ENCODE data around the gene C2CD4C. TPM values are rescaled to one million over a fixed set of nuclear protein-coding genes. Genes with fewer than 3 reads are reported as not detected.

The C2CD4C gene
- total RNA-seq, 1 experiment from 2014 or later, result 14.6 TPM

- H2BK5ac ChIP-seq (ENCODE audit: insufficient read length, low read length), result no peak overlapping the region
- H3K4me3 Mint-ChIP-seq, result no peak overlapping the region
- no peak overlapping the region for H3K18ac ChIP-seq (ENCODE audit: insufficient read length, low read depth, low read length)
- no peak overlapping the region for H2AK5ac ChIP-seq (ENCODE audit: insufficient read length, low read length)
- no peak overlapping the region for H2AFZ ChIP-seq (ENCODE audit: low read length)
- no peak overlapping the region for H2BK15ac ChIP-seq (ENCODE audit: low read depth, low read length)
- no peak overlapping the region for H3K14ac ChIP-seq (ENCODE audit: insufficient read depth, low read length)
- no peak overlapping the region for H2BK12ac ChIP-seq (ENCODE audit: insufficient read length, low read depth, low read length)
- H3K27ac ChIP-seq (ENCODE audit: insufficient read length, low read depth, low read length), result no peak overlapping the region
- H3K23ac ChIP-seq (ENCODE audit: insufficient read length, low read depth, low read length), result no peak overlapping the region
- no peak overlapping the region for H3K27ac Mint-ChIP-seq
- H4K8ac ChIP-seq (replicated peaks; ENCODE audit: insufficient read length, low read depth, low read length), result no peak overlapping the region
- H3K9ac ChIP-seq (ENCODE audit: extremely low read depth, insufficient read length, low read length), result no peak overlapping the region
- H3K9me3 Mint-ChIP-seq, result peaks cover 4 to 16% of the 10 kb centered on the region in 2 experiments; a peak in 3 of 5 replicates
- H3K27me3 Mint-ChIP-seq (ENCODE audit: low read depth), result peaks cover 4% of the 10 kb centered on the region
- TF ChIP-seq CTCF (conservative IDR thresholded peaks at IDR 0.05), result no peak
- no peak overlapping the region for H4K5ac ChIP-seq (ENCODE audit: insufficient read length, low read depth, low read length)
- H3K79me2 ChIP-seq (ENCODE audit: insufficient read depth, low read length), result no peaks in the 10 kb centered on the region
- no peaks in the 10 kb centered on the region for H3K9me3 ChIP-seq (ENCODE audit: control insufficient read depth, low read depth, low read length)
- no peak overlapping the region for H2BK20ac ChIP-seq (ENCODE audit: low read depth, low read length, poor library complexity, severe bottlenecking)
- no peak overlapping the region for H3T11ph ChIP-seq (ENCODE audit: low read length)
- H3K36me3 Mint-ChIP-seq (ENCODE audit: insufficient read depth in 1 of 3, low read depth in 3 of 3), result peaks cover 0 to 6% (median 5%) of the 10 kb centered on the region in 3 experiments; a peak in 4 of 7 replicates
- H3K4me1 ChIP-seq (ENCODE audit: insufficient read depth, low read length), result no peaks in the 10 kb centered on the region; the same call in 1 of the 2 replicates
- no peak overlapping the region for H3K4ac ChIP-seq (ENCODE audit: low read depth, low read length)
- DNase-seq, result no peak
- no peaks in the 10 kb centered on the region for H4K20me1 ChIP-seq (ENCODE audit: control insufficient read depth, insufficient read depth, insufficient read length)
- H3K79me1 ChIP-seq (ENCODE audit: insufficient read depth, low read depth, low read length, poor library complexity, severe bottlenecking), result no peaks in the 10 kb centered on the region
- H3K4me1 Mint-ChIP-seq, result peaks cover 8 to 14% of the 10 kb centered on the region in 2 experiments
- no peak overlapping the region for H3K56ac ChIP-seq (ENCODE audit: insufficient read length, low read depth, low read length)
- no peak overlapping the region for H2BK120ac ChIP-seq (ENCODE audit: low read depth, low read length, poor library complexity, severe bottlenecking)
- H3K4me2 ChIP-seq (ENCODE audit: insufficient read depth, insufficient read length, low read length), result no peak overlapping the region
- no peaks in the 10 kb centered on the region; the same call in 1 of the 2 replicates for H3K27me3 ChIP-seq (ENCODE audit: insufficient read depth, low read length)
- H3K23me2 ChIP-seq (ENCODE audit: insufficient read length, low read depth, low read length, poor library complexity, severe bottlenecking), result no peaks in the 10 kb centered on the region
- 100% methylated on average over 1 of the region's 2 CpGs for WGBS (ENCODE audit: extremely low coverage, insufficient read length, low lambda C conversion rate)
- no peak overlapping the region for H4K91ac ChIP-seq (ENCODE audit: insufficient read length, low read depth, low read length)
Observed at GRCh38 chr19:443005-443404, 34.1 kb upstream of the C2CD4C start.
